Tibial nerve (tissue), 4 donors: ENCODE results near the gene GSC2. TPM values are rescaled to one million over a fixed set of nuclear protein-coding genes. Genes with fewer than 3 reads are reported as not detected.

Experiments
- DNase-seq, 2 donors: peaks; one replicate each; pipeline ENCODE4 v3.0.0-alpha.2; 2019; ENCODE audit warnings: low spot score in 2 of 2
- H3K27ac ChIP-seq, 4 donors: fragments of 200-600 bp; sonication (generic) in 3 of 4; one replicate each; pipeline ENCODE4 v1.5.1; 2017 to 2019; ENCODE audit warnings: mild to moderate bottlenecking in 1 of 4
- H3K27me3 ChIP-seq, 2 donors: fragments of 200-600 bp; sonication (generic) in 1 of 2; one replicate each; pipeline versions ENCODE4 v1.5.1 to v1.6.0; 2017 to 2019
- H3K36me3 ChIP-seq, 3 donors: fragments of 200-600 bp; sonication (generic); one replicate each; pipeline ENCODE4 v1.5.1; 2018 to 2019
- H3K4me1 ChIP-seq, 4 donors: fragments of 200-600 bp; sonication (generic) in 3 of 4; one replicate each; pipeline ENCODE4 v1.5.1; 2017 to 2019
- H3K4me3 ChIP-seq, 4 donors: fragments of 200-600 bp; sonication (generic) in 3 of 4; one replicate each; pipeline ENCODE4 v1.5.1; 2017 to 2019; ENCODE audit warnings: mild to moderate bottlenecking in 1 of 4, moderate library complexity in 1 of 4
- H3K9me3 ChIP-seq, 4 donors: fragments of 200-600 bp; sonication (generic) in 3 of 4; one replicate each; pipeline ENCODE4 v1.5.1; 2017 to 2019
- CTCF ChIP-seq, 5 experiments: fragments of 200-600 bp in 3 of 5; fragments of 450-650 bp in 2 of 5; sonication (generic) in 3 of 5; IDR thresholded peaks; one replicate each; pipeline ENCODE4 v1.5.1; 2016 to 2019; ENCODE audit warnings: antibody characterized with exemption in 5 of 5, mild to moderate bottlenecking in 3 of 5, moderate library complexity in 2 of 5
- EP300 ChIP-seq, 2 donors: sonication (generic); formaldehyde crosslinking; IDR thresholded peaks; one replicate each; pipeline ENCODE4 v1.6.1; 2017; ENCODE audit warnings: antibody characterized with exemption in 2 of 2, mild to moderate bottlenecking in 1 of 2
- POLR2A ChIP-seq, 2 donors: fragments of 450-650 bp; IDR thresholded peaks; one replicate each; pipeline ENCODE4 v1.6.1; 2017; ENCODE audit warnings: antibody characterized with exemption in 2 of 2, mild to moderate bottlenecking in 2 of 2, moderate library complexity in 2 of 2
- WGBS, 2 donors: methylation state at CpG; one replicate each; pipeline ENCODE4 v1.1.5; 2018; 5-methylcytosine and 5-hydroxymethylcytosine counted together
- total RNA-seq, 4 donors: library from RNA; depleted of rRNA; stranded (reverse); fragments of >200 nt; gene quantifications; one replicate each; pipeline ENCODE4 v1.1.0, GENCODE V29; 2016

Gene GSC2
- total RNA-seq, 4 donors from 2014 or later: not detected

DNA sequence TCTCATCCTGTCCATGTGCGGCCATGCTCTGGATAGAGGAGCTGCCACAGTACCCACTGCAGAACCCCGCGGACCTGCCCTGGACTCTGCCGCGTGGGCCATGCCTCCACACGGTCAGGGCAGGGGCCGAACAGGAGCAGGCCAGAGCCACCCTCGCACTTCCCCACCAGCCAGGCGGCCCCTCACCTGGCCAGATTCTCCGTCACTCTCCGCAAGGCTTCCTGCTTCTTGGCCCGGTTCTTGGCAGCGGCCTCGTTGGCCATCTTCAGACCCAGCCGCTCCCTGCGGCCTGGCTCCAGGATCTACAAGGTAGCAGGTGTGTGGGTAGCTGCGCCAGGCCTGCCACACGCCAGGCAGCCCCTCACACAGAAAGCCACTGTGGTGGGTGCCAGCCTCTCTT lies 15.2 kb downstream of the GSC2 start:
- no peak overlapping the region for H3K4me3 ChIP-seq
- H3K9me3 ChIP-seq: no peaks in the 10 kb centered on the region
- TF ChIP-seq EP300 (IDR thresholded peaks at IDR 0.05): no peak
- no peak for TF ChIP-seq POLR2A (IDR thresholded peaks at IDR 0.05)
- TF ChIP-seq CTCF (IDR thresholded peaks at IDR 0.05): no peak
- no peak for DNase-seq
- H3K27me3 ChIP-seq: no peaks in the 10 kb centered on the region
- H3K4me1 ChIP-seq: no peaks in the 10 kb centered on the region
- H3K36me3 ChIP-seq: peaks cover 4 to 92% (median 28%) of the 10 kb centered on the region in 3 donors
- no peak overlapping the region for H3K27ac ChIP-seq
- 90 to 94% methylated on average over 16 to 18 of the region's 18 CpGs for WGBS, 2 donors

DNA sequence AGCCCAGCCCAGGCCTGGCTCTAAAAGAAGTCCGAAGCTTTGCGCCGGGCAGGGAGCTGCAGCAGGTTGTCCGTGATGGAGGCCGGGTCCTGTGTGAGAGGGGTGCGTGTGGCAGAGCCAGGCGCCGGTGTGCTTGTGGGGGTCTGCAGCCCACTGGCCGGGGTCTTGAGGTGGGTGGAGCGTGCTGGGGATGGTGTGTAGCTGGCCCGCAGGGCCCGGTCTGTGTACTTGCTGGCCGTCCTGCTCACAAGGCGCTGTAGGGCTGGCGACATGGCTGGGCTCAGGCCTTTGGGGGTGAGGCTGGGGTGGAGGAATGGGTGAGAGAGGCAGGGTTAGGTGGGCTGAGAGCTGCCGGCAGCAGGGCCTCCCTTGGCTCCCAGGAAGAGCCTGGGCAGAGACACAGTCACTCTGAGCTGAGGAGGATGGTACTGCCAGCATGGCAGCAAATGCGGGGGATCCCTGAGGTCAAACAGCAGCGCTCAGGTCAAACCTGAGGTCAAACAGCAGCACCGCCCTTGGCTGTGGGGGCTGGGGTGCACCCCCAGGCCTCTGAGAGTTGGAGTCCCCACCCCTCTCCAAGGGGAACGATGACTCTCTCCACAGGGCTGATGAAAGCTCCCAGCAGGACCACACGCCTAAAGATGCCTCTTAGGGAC lies 15.8 kb downstream of the GSC2 start:
- DNase-seq: no peak
- no peaks in the 10 kb centered on the region for H3K4me1 ChIP-seq
- H3K27me3 ChIP-seq: no peaks in the 10 kb centered on the region
- 87 to 91% methylated on average over 18 to 19 of the region's 21 CpGs for WGBS, 2 donors
- no peak for TF ChIP-seq POLR2A (IDR thresholded peaks at IDR 0.05)
- TF ChIP-seq CTCF (IDR thresholded peaks at IDR 0.05): no peak
- TF ChIP-seq EP300 (IDR thresholded peaks at IDR 0.05): no peak
- H3K36me3 ChIP-seq: peaks cover under 1 to 87% (median 23%) of the 10 kb centered on the region in 3 donors
- no peak overlapping the region for H3K27ac ChIP-seq
- no peaks in the 10 kb centered on the region for H3K9me3 ChIP-seq
- H3K4me3 ChIP-seq: no peak overlapping the region

DNA sequence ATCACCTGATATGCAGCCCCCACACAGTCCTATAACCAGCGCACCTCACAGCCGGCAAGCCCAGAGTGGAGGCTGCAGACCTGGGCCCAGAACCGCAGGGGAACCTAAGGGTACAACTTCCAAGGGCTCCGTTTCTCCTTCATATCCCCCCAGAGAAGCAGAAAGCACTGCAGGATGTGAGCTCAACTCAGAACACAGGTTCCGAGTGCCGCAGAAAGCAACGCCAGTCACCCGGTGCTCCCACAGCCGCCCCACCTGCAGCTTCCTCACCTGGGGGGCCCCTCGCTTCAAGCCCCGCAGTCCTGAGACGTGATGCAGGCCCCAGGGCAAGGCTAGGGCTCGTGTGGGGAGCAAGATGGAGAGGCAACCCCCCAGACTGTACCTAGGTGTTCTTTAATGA lies 16.5 kb downstream of the GSC2 start:
- no peak for DNase-seq
- Histone ChIP-seq H3K36me3 (peaks cover 0 to 79% (median 15%) of the 10 kb centered on the region in 3 donors), H3K4me1 (no peaks in the 10 kb centered on the region), H3K27ac (no peak overlapping the region), H3K9me3 (no peaks in the 10 kb centered on the region), H3K27me3 (no peaks in the 10 kb centered on the region), H3K4me3 (no peak overlapping the region)
- TF ChIP-seq CTCF (IDR thresholded peaks at IDR 0.05) (no peak), EP300 (IDR thresholded peaks at IDR 0.05) (no peak), POLR2A (IDR thresholded peaks at IDR 0.05) (no peak)
- WGBS, 2 donors: 94 to 95% methylated on average over 13 of the region's 13 CpGs

DNA sequence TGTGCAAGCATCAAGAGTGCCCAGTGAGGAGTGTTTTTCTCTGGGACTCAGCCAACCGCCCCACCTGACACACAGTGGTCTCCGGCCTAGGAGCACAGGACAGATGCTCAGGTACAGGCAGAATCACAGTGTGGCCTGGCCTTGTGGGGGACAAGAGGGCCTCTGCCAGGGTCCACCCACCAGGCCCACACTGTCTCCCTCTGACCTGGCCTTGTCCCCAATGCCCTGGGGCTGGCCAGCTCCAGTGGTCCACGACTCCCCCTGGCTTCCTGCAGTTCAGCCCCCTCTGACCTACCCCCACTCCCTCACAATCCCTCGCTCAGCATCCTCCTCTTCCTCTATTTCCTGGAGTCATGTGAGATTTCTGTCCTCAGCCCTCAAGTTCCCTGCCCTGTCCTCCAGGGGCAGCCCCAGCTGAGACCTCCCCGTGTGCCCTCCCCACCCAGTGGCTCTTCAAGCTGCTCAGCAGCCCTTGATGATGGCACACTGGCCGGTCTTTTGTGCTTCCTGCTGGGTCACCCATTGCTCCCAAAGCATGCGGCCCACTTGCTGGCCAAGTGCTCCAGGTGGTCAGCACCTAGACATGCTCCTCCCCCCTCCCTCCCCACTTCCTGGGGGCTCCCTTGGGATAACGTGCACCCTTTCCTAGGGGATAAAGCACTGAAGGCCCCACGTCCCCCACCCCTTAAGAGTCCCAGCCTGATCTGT lies 17.2 kb downstream of the GSC2 start:
- H3K4me1 ChIP-seq: no peaks in the 10 kb centered on the region
- H3K9me3 ChIP-seq: no peaks in the 10 kb centered on the region
- 82 to 85% methylated on average over 8 to 9 of the region's 9 CpGs for WGBS, 2 donors
- no peak for TF ChIP-seq EP300 (IDR thresholded peaks at IDR 0.05)
- TF ChIP-seq CTCF (IDR thresholded peaks at IDR 0.05): no peak
- no peak for DNase-seq
- H3K27ac ChIP-seq: no peak overlapping the region
- peaks cover 0 to 72% (median 10%) of the 10 kb centered on the region in 3 donors for H3K36me3 ChIP-seq
- no peak overlapping the region for H3K4me3 ChIP-seq
- no peaks in the 10 kb centered on the region for H3K27me3 ChIP-seq

DNA sequence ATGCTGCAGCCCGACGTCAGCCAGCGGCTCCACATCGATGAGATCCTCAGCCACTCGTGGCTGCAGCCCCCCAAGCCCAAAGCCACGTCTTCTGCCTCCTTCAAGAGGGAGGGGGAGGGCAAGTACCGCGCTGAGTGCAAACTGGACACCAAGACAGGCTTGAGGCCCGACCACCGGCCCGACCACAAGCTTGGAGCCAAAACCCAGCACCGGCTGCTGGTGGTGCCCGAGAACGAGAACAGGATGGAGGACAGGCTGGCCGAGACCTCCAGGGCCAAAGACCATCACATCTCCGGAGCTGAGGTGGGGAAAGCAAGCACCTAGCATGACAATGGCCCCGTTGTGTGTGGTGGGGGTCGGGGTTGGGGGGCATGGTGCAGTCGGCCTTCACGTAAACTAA lies 17.9 kb downstream of the GSC2 start:
- TF ChIP-seq EP300 (IDR thresholded peaks at IDR 0.05) (no peak), CTCF (IDR thresholded peaks at IDR 0.05) (no peak), POLR2A (IDR thresholded peaks at IDR 0.05) (no peak)

More for the DNA sequence above, 17.9 kb downstream of the GSC2 start:
- H3K4me1 ChIP-seq: no peaks in the 10 kb centered on the region
- peaks cover 0 to 65% (median 10%) of the 10 kb centered on the region in 3 donors for H3K36me3 ChIP-seq
- no peak overlapping the region for H3K27ac ChIP-seq
- no peak for DNase-seq
- no peak overlapping the region for H3K4me3 ChIP-seq
- no peaks in the 10 kb centered on the region for H3K27me3 ChIP-seq
- WGBS, 2 donors: 89 to 91% methylated on average over 17 to 20 of the region's 20 CpGs
- no peaks in the 10 kb centered on the region for H3K9me3 ChIP-seq
